ENCODE results near the gene TMEM98.
"Not testable (repeated sequence)": the region's sequence is repeated elsewhere in the genome, so short reads cannot be mapped to it uniquely, and the experiment has no call there.

The TMEM98 gene

GRCh38 chr17:32914181-32914580 lies 13.8 kb upstream of the TMEM98 start:
- peak; percentile 15 for DNase-seq (ENCODE audit: low read depth)

DNA sequence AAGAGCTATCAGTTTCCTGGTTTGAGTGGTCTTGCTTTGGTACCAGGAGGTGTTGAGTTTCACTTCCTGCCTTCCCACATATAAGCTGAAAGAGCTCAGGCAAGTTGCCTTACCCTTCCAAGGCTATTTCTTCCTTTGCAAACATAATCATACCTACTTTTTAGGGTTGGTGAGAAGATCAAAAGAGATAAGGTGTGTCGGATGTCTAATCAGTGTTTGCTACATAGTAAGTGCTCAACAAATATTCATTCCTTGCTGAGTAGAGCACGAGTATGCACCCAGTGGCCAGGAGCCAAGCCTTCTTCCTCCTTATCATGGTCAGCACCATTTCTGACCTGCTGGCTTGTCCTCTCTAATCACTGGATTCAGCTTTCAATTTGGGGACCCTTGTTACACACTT lies 12.7 kb upstream of the TMEM98 start:
- DNase-seq (ENCODE audit: low read depth), result no peak

GRCh38 chr17:32916134-32916533 lies 11.8 kb upstream of the TMEM98 start:
- no peak for DNase-seq (ENCODE audit: low read depth)

GRCh38 chr17:32917081-32917480 lies 10.9 kb upstream of the TMEM98 start:
- no peak for DNase-seq (ENCODE audit: low read depth)

GRCh38 chr17:32917842-32918241 lies 10.1 kb upstream of the TMEM98 start:
- no peak for DNase-seq (ENCODE audit: low read depth)

GRCh38 chr17:32919876-32920275 lies 8.1 kb upstream of the TMEM98 start:
- DNase-seq (ENCODE audit: low read depth), result not testable (repeated sequence)

DNA sequence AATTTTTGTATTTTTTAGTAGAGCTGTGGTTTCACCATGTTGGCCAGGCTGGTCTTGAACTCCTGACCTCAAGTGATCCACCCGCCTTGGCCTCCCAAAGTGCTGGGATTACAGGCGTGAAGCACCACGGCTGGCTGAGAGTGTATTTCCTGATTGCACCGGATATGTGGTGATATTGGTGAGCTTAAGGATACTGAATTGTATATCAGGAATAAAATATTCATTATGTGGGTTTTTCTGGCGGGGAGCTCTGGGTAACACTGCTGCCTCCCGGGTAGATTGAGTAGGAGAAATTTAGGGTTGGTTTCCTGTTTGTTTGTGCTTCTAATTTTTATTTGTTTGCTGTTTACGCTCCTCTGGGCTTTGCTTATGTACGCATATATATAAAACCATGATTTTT lies 7.7 kb upstream of the TMEM98 start:
- DNase-seq (ENCODE audit: low read depth), result no peak

- DNase-seq (ENCODE audit: low read depth), result no peak
These were observed 6.9 kb upstream of the TMEM98 start for GRCh38 chr17:32921017-32921416.

- DNase-seq (ENCODE audit: low read depth), result not testable (repeated sequence)
These were observed 4.0 kb upstream of the TMEM98 start for GRCh38 chr17:32923905-32924304.

- no peak for DNase-seq (ENCODE audit: low read depth)
These were observed 1.8 kb upstream of the TMEM98 start for GRCh38 chr17:32926183-32926582.

DNA sequence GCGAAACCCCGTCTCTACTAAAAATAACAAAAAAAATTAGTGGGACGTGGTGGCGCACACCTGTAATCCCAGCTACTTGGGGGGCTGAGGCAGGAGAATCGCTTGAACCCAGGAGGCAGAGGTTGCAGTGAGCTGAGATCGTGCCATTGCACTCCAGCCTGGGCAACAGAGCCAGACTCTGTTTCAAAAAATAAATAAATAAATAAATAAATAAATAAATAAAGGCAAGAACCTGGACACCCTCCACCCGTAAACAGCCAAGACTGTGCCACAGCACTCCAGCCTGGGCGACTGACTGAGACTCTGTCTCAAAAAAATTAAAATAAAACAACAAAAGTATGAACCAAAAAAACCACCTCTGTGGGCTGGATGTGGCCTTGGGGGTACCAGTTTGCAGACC lies 1.2 kb upstream of the TMEM98 start:
- not testable (repeated sequence) for DNase-seq (ENCODE audit: low read depth)

DNA sequence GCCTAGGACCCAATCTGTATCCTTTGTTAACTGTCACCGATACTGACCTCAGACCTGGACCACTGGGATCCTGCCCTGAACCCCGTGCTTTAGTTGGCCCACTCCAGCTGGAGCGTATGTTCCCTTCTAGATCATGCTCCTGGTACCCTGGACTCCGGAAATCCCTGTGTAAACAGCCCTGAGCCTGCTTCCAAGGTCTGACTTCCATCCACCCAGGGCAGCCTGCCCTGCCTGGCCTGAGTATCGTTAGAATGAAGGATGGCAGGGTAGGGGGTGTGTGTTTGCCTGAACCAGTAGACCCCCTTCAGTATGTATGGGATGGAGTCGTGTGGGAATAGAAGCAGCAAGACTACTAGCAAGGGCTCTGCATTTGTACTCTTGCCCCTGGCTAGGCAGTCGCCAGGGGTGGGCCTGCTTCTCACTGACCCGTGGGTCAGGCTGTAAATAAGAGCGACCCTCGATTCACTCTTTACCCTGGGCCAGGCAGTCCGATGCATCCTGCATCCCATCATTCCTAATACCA lies 691 bp upstream of the TMEM98 start:
- no peak for DNase-seq (ENCODE audit: low read depth)

DNA sequence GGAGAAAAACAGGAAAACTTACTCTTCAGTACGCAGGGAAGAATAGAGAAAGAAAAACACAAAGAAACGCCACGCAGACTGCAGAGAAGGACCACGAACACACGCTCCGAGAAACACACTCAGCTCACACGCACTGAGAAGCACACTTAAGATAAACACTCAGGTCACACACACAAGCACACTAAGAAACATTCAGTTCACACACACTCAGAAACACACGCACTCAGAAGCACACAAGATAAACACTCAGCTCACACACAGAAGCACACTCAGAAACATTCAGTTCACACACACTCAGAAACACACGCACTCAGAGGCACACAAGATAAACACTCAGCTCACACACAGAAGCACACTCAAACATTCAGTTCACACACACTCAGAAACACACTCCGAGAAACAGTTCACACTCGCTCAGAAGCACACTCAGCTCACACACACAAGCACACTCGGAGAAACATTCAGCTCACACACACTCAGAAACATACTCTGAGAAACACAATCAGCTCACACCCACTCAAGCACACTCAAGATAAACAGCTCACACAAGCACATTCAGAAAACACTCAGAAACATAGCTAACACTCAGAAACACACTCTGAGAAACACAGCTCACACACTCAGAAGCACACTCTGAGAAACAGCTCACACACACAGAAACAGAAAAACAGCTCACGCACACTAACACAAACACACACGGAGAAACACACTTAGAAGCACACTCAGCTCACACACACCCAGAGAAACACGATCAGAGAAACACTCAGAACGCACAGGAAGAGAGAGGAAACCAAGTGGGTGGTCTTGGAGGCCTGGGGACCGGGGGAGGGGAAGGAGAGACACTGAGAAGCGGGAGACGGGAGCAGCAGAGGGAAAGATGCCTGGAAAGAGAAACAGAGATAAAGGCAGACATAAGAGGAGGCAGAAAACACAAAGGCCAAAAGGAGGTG lies 908 bp downstream of the TMEM98 start:
- DNase-seq (ENCODE audit: low read depth), result no peak

DNA sequence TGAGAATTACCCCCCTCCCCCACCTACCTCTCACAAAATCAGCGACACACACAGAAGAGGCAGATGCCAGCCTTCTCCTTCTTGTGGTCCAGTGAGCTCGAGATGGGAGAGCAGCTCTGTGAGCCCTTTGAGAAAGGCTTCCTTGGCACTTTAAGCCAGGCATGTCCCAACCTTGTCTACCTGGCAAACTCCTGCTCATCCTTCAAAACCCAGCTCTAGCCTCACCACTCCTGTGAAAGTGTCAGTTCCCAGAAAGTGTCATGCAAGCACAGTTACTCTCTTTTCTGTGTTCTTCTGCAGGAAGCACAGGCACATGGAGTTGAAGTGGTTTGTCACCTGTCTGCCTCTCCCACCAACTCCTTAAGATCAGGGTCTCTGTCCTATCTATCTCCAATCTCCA lies 1.6 kb downstream of the TMEM98 start:
- no peak for DNase-seq (ENCODE audit: low read depth)

DNA sequence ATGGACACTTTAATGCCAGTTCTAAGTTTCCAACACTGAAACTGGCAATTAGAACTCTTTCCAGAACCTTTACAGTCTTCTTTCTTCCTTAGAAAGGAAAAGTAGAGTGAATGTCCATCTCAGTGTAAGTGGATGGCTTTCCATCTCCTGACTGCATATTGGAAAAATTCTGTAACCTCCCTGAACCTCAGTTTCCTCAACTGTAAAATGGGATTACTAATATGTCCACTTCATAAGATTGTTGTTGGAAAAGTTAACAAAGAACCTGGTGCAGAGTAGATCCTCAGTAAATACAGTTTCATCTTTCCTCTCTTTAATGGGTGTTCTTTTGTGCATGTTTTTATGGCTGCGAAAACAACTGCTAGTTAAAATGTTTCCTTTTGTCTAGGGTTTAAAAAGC lies 2.6 kb downstream of the TMEM98 start:
- no peak for DNase-seq (ENCODE audit: low read depth)

DNA sequence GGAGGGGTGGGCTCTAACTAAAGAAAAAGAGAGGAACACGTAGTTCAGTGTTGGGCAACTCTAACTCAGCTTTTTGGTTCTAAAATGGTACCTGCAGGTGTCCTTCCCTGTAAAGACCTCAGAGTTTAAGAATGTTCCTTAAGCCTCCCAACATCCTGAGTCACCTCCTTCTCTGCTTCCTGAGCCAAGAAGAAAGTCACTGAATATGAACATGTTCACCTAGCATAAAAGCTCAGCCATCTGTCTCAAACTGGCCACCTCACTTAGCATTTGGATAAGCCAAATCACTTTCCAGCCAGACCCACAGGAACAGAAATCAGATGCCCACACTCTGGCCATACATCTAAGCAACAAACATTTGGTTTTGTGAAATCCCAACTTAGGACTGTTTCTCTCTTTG lies 3.7 kb downstream of the TMEM98 start:
- DNase-seq (ENCODE audit: low read depth), result no peak

GRCh38 chr17:32933881-32934280 lies 5.9 kb downstream of the TMEM98 start:
- DNase-seq (ENCODE audit: low read depth), result no peak

DNA sequence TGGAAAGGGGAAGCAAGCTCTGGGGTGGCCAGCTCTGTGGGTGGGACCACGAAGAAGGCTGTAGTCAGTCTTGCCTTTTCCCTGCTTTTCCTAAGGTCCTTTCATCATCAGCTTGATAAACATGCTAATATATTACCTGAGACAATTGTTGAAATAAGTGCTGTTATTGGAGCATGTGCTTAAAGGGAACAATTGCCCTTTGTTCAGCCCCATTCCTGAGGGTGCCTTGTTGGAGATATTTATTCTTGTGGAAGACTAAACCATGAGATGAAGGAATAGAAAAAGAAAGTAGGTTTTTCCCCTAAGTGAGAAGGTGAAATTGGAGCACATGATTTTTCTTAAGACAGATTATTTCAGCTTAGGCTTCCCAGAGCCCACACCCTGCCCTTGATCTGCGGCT lies 7.8 kb downstream of the TMEM98 start:
- DNase-seq (ENCODE audit: low read depth), result no peak

- no peak for DNase-seq (ENCODE audit: low read depth)
These were observed 8.4 kb downstream of the TMEM98 start for GRCh38 chr17:32936186-32936893.

GRCh38 chr17:32936894-32937500 lies 9.0 kb downstream of the TMEM98 start:
- peak; percentile 49 for DNase-seq (ENCODE audit: low read depth)

DNA sequence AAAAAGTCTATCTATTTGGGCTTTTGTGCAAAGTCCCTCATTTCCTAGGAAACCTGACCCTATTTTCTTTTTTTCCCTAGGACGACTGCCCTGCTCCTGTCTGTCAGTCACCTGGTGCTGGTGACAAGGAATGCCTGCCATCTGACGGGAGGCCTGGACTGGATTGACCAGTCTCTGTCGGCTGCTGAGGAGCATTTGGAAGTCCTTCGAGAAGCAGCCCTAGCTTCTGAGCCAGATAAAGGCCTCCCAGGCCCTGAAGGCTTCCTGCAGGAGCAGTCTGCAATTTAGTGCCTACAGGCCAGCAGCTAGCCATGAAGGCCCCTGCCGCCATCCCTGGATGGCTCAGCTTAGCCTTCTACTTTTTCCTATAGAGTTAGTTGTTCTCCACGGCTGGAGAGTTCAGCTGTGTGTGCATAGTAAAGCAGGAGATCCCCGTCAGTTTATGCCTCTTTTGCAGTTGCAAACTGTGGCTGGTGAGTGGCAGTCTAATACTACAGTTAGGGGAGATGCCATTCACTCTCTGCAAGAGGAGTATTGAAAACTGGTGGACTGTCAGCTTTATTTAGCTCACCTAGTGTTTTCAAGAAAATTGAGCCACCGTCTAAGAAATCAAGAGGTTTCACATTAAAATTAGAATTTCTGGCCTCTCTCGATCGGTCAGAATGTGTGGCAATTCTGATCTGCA lies 12.9 kb downstream of the TMEM98 start:
- no peak for DNase-seq (ENCODE audit: low read depth)

DNA sequence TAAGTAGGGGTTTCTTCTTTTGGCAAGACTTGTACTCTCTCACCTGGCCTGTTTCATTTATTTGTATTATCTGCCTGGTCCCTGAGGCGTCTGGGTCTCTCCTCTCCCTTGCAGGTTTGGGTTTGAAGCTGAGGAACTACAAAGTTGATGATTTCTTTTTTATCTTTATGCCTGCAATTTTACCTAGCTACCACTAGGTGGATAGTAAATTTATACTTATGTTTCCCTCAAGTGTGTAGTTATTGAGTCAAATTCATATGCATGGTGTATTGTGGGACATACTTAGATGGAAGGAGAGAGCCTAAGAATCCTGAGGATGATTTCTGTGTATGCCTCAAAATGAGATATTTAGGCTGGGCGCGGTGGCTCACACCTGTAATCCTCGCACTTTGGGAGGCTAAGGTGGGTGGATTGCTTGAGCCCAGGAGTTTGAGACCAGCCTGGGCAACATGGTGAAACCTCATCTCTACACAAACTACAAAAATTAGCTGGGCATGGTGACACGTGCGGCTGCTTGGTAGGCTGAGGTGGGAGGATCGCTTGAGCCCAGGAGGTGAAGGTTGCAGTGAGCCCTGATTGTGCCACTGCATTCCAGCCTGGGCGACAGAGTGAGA lies 13.6 kb downstream of the TMEM98 start:
- no peak for DNase-seq (ENCODE audit: low read depth)

Measured in stimulated activated CD8-positive, alpha-beta memory T cell treated with anti-CD3 and anti-CD28 coated beads, Interleukin-4, amount 100 ng/mL, for 24 hours (primary cell).